ENCODE results near the gene LONP1.
"Not testable (repeated sequence)": the region's sequence is repeated elsewhere in the genome, so short reads cannot be mapped to it uniquely, and the experiment has no call there.

LONP1 gene

GRCh38 chr19:5713228-5713627 lies 6.7 kb downstream of the LONP1 start:
- no peak for DNase-seq (ENCODE audit: low read depth in 3 of 3)

DNA sequence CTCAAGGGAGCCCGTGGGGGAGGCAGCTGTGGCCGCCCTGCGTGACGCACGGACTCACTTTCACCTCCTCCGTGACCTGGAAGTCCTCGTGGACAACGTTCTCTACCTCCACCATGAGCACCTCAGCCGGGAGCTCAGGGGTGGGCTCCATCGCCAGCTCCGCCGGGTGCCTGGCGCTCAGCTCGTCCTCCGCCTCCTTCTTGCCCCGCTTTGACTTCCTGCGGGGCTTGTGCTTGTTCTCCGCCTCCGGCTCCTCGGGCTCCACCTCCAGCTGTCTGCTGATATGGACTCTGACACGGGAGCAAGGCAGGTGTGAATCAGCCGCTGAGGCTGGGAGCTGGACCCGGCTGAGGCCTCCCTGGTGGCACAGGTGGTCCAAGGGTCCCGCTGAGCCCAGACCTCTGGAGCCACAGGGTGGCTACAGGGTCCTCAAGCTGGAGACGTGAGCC lies 8.2 kb downstream of the LONP1 start:
- no peak for DNase-seq (ENCODE audit: low read depth in 3 of 3)

DNA sequence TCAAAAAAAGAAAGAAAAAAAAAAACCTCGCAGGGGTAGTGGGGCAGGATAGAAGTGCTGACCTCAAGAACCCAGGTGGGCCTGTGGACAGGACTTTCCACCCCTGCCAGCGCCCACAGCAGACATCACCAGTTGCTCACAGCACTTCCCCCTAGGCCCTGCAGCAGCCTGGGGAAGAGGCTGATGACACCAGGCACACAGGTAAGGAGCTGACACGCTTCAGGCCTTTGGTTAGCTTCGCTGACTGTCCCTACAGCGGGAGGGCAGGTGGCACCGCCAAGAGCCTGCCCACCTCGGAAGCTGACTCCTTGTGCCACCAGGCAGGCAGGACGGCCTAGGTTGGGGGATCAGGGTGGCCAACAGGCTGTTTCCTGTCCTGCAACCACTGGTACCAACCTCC lies 8.9 kb downstream of the LONP1 start:
- no peak for DNase-seq (ENCODE audit: low read depth in 3 of 3)

- no peak for DNase-seq (ENCODE audit: low read depth in 3 of 3)
These were observed 12.1 kb downstream of the LONP1 start for GRCh38 chr19:5707576-5708575.

DNA sequence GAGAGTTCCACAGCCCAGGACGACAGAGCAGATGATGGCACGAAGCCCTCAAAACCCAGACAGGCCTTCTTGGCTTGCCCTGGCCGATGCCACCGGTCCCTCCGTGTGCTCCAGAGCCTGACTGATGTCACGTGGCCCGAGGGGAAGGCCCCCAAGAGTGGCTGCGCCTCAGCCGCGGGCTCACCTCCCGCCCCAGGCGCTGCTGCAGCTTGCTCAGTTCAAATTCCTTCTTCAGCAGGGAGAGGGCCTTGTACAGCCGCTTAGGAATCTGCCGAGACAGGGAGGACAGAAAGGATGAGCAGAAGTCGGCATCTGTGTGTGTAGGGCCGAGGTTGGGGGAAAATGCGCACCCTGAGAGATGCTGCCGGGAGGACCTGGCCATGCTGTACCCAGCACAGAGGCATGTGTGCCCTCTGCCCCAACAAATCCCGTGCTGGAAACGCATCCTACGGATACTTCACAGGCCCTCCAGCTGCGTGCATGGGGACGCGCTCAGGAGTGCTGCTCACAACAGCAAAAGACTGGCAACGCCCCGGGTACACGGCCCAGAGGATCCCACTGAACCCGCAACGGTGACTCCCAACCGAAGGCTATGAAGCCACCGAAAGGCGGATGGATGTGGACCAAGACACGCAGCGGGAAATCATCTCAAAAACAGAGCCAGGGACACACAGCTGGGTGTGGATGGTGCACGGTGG lies 12.9 kb downstream of the LONP1 start:
- DNase-seq (ENCODE audit: low read depth in 3 of 3), result no peak

DNA sequence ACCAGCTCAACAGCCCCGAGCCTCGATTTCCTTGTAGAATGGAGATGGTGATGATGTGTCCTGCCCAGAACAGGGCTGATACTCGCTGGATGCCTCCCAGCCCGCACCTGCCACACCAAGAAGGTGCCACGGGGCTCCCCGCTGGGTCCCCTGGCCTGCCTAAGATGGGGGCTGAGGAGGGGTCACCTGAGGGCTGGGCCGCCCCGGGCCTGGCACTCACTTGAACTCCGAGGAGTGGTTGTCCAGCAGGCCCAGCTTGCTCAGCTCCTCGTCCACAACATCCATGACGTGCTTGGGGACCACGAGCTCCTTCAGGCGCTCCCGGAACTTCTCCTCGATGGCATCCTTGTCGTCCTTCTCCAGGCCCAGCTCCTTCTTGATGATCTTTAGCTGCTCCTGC lies 14.4 kb downstream of the LONP1 start:
- no peak for DNase-seq (ENCODE audit: low read depth in 3 of 3)

GRCh38 chr19:5703819-5704818 lies 15.8 kb downstream of the LONP1 start:
- no peak for DNase-seq (ENCODE audit: low read depth in 3 of 3)

GRCh38 chr19:5702053-5702410 lies 17.9 kb downstream of the LONP1 start:
- not testable (repeated sequence) for DNase-seq (ENCODE audit: low read depth in 3 of 3)

- DNase-seq (ENCODE audit: low read depth in 3 of 3), result no peak
These were observed 19.4 kb downstream of the LONP1 start for GRCh38 chr19:5700455-5701092.

GRCh38 chr19:5698635-5699422 lies 21.1 kb downstream of the LONP1 start:
- no peak for DNase-seq (ENCODE audit: low read depth in 3 of 3)

DNA sequence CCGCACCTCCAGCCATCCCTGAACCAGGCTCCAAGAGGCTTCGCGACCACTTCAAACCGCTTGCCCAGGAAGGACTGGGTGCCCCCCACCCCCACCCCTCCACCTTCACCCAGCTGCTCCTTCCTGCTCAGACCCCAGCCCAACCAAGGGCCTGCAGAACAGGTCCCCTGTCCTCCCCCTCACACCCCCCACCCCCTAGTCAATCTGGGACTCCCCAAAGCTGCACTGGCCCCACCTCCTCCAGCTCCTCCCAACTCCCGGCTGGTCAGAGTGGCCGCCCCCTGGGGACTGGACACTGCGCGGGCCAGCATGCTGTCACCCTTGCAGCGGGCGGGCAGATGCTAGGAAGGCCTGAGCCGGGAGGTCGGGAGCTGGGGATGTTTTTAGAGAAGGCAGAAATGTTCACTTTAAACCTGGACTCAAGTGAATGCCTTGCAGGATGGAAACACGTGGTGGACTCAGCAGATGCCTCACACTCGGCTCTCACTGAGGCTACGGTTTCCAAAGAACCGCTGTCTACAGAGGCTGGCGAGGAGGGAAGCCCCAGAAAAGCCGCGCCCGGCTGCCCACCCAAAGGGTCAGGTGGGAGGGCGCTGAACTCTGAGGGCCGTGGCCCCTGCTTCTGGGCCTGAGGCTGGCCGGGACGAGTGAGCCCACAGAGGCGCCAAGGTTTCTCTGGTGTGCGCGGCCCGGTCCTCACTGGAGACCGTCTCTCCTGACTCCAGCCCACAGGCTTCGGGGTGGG lies 21.9 kb downstream of the LONP1 start:
- DNase-seq (ENCODE audit: low read depth in 3 of 3), result no peak

- no peak for DNase-seq (ENCODE audit: low read depth in 3 of 3)
These were observed 22.7 kb downstream of the LONP1 start for GRCh38 chr19:5697022-5697889.

DNA sequence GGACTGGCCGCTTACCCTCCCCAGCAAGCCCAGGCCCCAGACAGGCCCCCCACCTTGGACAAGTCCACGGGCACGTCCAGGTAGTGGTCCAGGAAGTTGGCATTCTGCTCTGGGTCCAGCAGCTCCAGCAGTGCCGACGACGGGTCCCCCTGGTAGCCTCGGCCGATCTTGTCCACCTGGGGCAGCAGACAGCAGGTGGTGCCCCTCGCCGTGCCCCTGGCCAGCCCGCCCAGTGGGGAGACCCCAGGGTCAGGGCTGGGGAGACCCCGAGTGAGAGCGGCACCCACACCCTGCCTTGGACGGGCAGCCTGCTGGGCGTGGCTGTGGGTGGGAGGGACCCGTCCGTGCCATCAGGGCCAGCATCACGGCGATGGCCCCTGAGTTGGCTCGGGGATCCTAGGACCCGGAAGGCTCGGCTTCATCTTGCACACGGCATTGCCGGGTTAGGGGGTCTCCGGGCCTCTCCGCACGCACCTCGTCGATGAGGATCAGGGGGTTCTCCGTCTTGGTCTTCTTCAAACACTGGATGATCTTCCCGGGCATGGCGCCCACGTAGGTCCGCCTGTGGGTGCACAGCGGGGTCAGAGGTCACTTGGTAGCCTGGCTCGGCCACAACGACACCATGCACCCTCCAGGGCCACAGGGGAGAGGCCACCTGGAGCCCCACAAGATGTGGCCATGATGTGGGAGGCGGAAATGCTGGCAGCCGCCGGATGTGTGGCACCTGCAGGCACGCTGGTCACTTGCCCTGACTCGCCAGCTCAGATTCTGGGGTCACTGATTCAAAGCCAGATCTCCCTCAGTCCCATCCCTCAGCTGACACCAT lies 23.5 kb downstream of the LONP1 start:
- no peak for DNase-seq (ENCODE audit: low read depth in 3 of 3)

DNA sequence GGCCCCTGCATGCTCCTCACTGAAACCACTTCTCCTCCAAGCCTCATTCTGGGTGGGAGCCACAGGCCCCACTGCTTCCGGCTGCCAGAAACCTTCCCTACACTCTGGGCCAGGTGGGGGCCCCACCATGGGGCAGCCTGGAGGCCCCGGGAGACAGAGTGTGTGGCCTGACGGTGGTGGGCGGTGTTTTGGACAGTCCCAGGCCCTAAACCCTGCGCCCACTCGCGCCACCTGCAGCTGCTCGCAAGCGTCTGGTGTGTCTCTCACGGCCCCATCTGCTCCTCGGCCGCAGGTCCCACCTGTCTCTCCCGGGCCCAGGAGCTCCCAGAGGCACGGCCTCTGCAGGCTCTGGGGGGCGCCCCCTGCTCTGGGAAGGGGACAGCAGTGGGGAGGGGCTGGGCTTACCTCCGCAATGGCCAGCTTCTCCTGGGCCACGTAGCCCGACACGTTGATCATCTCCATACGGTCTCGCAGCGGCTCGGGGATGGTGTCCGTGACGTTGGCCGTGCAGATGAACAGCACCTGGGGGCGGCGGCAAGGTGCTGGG lies 24.2 kb downstream of the LONP1 start:
- DNase-seq (ENCODE audit: low read depth in 3 of 3), result no peak

DNA sequence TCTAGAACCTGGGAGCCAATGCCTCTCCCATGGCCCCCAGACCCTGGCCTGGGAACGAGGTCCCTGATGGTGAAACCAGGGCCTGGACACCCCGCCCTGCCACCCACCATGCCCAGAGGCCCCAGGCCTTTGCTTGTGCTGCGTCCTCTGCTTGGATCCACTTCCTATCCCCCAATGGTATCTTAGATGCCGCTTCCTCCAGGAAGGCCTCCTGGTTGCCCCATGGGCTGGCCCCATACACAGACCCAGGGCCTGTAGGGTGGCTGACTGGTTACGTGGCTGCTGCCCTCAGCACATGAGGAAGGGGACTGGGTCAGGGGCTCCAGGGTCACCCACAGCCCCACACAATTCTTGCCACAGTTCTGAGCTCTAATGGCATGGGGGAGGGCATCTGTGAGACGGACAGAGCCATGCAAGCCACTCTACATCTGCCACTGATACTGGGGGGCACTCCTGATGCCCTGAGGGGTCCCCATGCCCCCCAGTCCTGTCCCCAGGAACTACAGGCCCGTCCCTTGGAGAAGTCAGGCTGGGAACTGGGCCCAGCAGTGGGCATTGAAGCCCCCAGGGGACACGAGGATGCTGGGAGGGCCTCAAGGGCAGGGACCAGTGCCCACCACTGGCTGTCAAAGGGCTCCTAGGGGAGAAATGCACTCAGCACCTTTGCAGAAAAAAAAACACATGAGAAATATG lies 24.8 kb downstream of the LONP1 start:
- DNase-seq (ENCODE audit: low read depth in 3 of 3), result no peak

GRCh38 chr19:5694167-5694955 lies 25.6 kb downstream of the LONP1 start:
- no peak for DNase-seq (ENCODE audit: low read depth in 3 of 3)
